Mucosa of descending colon (tissue), 3 donors: ENCODE results near the gene HS3ST3B1. TPM values are rescaled to one million over a fixed set of nuclear protein-coding genes. Genes with fewer than 3 reads are reported as not detected.

ENCODE experiments used
- ATAC-seq: fragments of 200-7000 bp; cut with Tn5 transposase; one replicate; pipeline ENCODE4 v1.9.1; 2020; ENCODE audit warnings: mild to moderate bottlenecking, moderate library complexity
- DNase-seq, 3 donors: peaks; one replicate each; pipeline ENCODE4 v3.0.0-alpha.2; 2020
- H3K36me3 ChIP-seq: fragments of 200-600 bp; one replicate; pipeline ENCODE4 v1.8.0; 2021; ENCODE audit warnings: low read depth, mild to moderate bottlenecking
- H3K4me1 ChIP-seq: fragments of 200-600 bp; one replicate; pipeline ENCODE4 v1.8.0; 2021; ENCODE audit warnings: low read depth, mild to moderate bottlenecking
- H3K4me3 ChIP-seq: fragments of 200-600 bp; one replicate; pipeline ENCODE4 v1.8.0; 2021; ENCODE audit warnings: mild to moderate bottlenecking
- H3K9me3 ChIP-seq: fragments of 200-600 bp; one replicate; pipeline ENCODE4 v1.8.0; 2021; ENCODE audit warnings: mild to moderate bottlenecking
- CTCF ChIP-seq: fragments of 200-600 bp; IDR thresholded peaks from one replicate; pipeline ENCODE4 v1.8.0; 2022; ENCODE audit warnings: antibody characterized with exemption, mild to moderate bottlenecking
- intact Hi-C, 2 donors: fragments of 100-400 bp; cut with DNase I in 1 of 2; cut with micrococcal nuclease in 1 of 2; formaldehyde crosslinking; loops; one replicate each; pipeline versions ENCODE4 v1.11.0 to v1.11.1; 2022; cut with DNase I, micrococcal nuclease
- total RNA-seq, 3 donors: library from RNA; stranded (reverse); fragmentation: NEBNext Ultra II Directional in 2 of 3; extraction: Animal tissue kit (Norgen Biotek cat#: 25700) in 2 of 3; gene quantifications; one replicate each; pipeline versions ENCODE4 v1.2.1 to v1.2.4, GENCODE V29; 2021 to 2023
- donor health status: DM: no; HTN: no; CAD: no; lungs with moderate emphysema.
- donor health status: DM: no; HTN: no; CAD: no.
- donor health status: DM: no; HTN: yes; CAD: no.

HS3ST3B1 gene
- total RNA-seq, 3 donors from 2014 or later, result 1.4 to 1.6 (median 1.5) TPM

- Histone ChIP-seq H3K9me3 (no peaks in the 10 kb centered on the region), H3K4me3 (no peak overlapping the region), H3K4me1 (peaks cover 35% of the 10 kb centered on the region), H3K36me3 (no peaks in the 10 kb centered on the region)
- no peak for TF ChIP-seq CTCF
- DNase-seq, result no peak
- ATAC-seq, result no peak
- intact Hi-C loops, result loop anchor here (5.0 to 10.0 kb wide), 2 partner anchors 708 to 970 kb away; no protein-coding TSS in a partner anchor
Measured at GRCh38 chr17:14304773-14305517, 4.1 kb downstream of the HS3ST3B1 start.

- Histone ChIP-seq H3K4me3 (no peak overlapping the region), H3K9me3 (no peaks in the 10 kb centered on the region), H3K36me3 (no peaks in the 10 kb centered on the region), H3K4me1 (peaks cover 28% of the 10 kb centered on the region)
- intact Hi-C loops, result loop anchor here in 1 of 2 donors (10.0 kb wide), 1 partner anchor 971 kb away; no protein-coding TSS in a partner anchor
- TF ChIP-seq CTCF, result no peak
- DNase-seq, result no peak
- ATAC-seq, result no peak
Measured at GRCh38 chr17:14305785-14306496, 5.1 kb downstream of the HS3ST3B1 start.

DNA sequence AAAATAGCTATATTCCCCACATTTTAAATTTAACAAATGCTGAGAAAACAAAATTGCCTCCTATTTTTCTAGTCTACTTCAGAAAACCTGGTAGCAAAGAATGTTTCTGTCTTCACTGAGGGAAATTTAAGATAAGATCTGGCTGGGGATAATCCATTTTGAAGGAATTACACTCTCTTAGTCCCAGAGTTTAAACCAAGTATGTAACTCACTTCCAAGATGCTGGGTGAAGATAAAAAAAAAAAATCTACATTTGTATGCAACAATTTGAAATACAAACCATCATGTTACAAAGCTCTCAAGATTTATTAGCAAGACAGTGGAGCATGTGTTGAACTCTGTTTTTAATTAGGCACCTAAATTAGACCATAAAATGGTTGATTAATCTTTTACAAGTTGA, 5.7 kb downstream of the HS3ST3B1 start:
- H3K36me3 ChIP-seq, result no peaks in the 10 kb centered on the region
- no peak for DNase-seq
- TF ChIP-seq CTCF, result no peak
- ATAC-seq, result no peak
- H3K4me1 ChIP-seq, result peaks cover 22% of the 10 kb centered on the region
- H3K9me3 ChIP-seq, result no peaks in the 10 kb centered on the region
- H3K4me3 ChIP-seq, result no peak overlapping the region
- intact Hi-C loops, result loop anchor here in 1 of 2 donors (10.0 kb wide), 1 partner anchor 972 kb away; no protein-coding TSS in a partner anchor

DNA sequence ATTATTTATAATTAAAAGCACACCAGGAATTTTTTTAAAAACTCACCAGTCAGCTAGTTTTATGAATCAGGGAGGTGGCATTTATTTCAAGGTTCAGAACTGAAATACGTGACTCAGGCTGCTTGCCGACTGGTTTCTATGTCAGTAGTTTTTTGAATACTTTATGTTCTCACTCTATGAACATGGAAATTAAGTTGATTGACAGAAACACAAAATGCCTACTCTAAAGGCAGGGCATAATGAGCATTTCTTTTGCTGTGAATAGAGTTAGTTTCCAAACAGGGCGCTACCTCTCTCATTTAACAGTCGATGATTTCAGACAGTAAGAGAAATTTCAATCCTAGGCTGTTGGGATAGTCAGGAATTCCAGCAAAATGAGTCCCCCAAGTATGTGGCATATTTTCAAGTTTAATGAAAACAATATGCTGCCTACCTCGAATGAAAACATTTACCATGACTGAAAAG, 6.7 kb downstream of the HS3ST3B1 start:
- H3K9me3 ChIP-seq, result no peaks in the 10 kb centered on the region
- H3K36me3 ChIP-seq, result no peaks in the 10 kb centered on the region
- DNase-seq (no peak), ATAC-seq (no peak)
- H3K4me1 ChIP-seq, result peaks cover 12% of the 10 kb centered on the region
- H3K4me3 ChIP-seq, result no peak overlapping the region
- intact Hi-C loops, result loop anchor here in 1 of 2 donors (10.0 kb wide), 1 partner anchor 973 kb away; no protein-coding TSS in a partner anchor
- no peak for TF ChIP-seq CTCF

DNA sequence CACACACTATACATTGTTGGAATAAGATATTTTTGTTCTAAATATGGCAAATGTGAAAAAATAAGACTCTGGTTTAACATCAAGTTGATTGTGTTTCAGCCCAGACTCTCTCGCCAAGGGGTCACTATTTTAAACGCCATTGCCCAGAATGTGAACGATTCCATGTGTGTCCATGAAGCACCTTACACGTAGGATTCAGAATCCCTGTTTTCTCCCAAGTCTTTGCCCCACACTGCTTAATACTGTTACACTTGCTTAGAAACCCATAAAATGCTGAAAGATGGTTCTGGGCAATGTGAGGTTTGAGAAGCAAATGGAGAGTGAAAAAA, 7.7 kb downstream of the HS3ST3B1 start:
- H3K4me3 ChIP-seq, result no peak overlapping the region
- intact Hi-C loops, result loop anchor here in 1 of 2 donors (10.0 kb wide), 1 partner anchor 974 kb away; no protein-coding TSS in a partner anchor
- peaks cover 2% of the 10 kb centered on the region for H3K4me1 ChIP-seq
- no peaks in the 10 kb centered on the region for H3K9me3 ChIP-seq
- no peak for TF ChIP-seq CTCF
- ATAC-seq (no peak), DNase-seq (no peak)
- no peaks in the 10 kb centered on the region for H3K36me3 ChIP-seq
